Activated T-helper 2 cell treated with anti-CD3 and anti-CD28 coated beads, Interferon-gamma antibody, Interleukin-2, Interleukin-4, amounts not matched to agents 10 μg/mL and 5 μg/mL and 100 μg/mL, durations not matched to agents 14 hours and 24 hours and 36 hours (primary cell): ENCODE results near the gene FAU. TPM values are rescaled to one million over a fixed set of nuclear protein-coding genes. Genes with fewer than 3 reads are reported as not detected.
"Not testable (repeated sequence)": the region's sequence is repeated elsewhere in the genome, so short reads cannot be mapped to it uniquely, and the experiment has no call there.

Experiments used
- DNase-seq: peaks from one replicate; pipeline ENCODE4 v3.0.0; 2021; ENCODE audit warnings: low spot score
- H3K27ac Mint-ChIP-seq: one replicate; pipeline ENCODE4 v1.8.0; 2021; ENCODE audit warnings: mixed read lengths
- H3K27me3 Mint-ChIP-seq: one replicate; pipeline ENCODE4 v1.8.0; 2021; ENCODE audit warnings: low read depth, mixed read lengths
- H3K36me3 Mint-ChIP-seq: one replicate; pipeline ENCODE4 v1.8.0; 2021; ENCODE audit warnings: low read depth, mixed read lengths
- H3K4me1 Mint-ChIP-seq: one replicate; pipeline ENCODE4 v1.8.0; 2021; ENCODE audit warnings: low read depth, mixed read lengths
- H3K4me3 Mint-ChIP-seq: one replicate; pipeline ENCODE4 v1.8.0; 2021; ENCODE audit warnings: low read depth, mild to moderate bottlenecking, moderate library complexity, mixed read lengths
- H3K9me3 Mint-ChIP-seq: one replicate; pipeline ENCODE4 v1.8.0; 2021; ENCODE audit warnings: mixed read lengths
- intact Hi-C: fragments of 100-400 bp; cut with micrococcal nuclease; formaldehyde crosslinking; loops from one replicate; pipeline ENCODE4 v1.15.1; 2023
- total RNA-seq: library from RNA; stranded (reverse); gene quantifications from 2 replicates; pipeline ENCODE4 v1.2.3, GENCODE V29; 2022

Gene FAU
- total RNA-seq, 1 donor from 2014 or later, result 1,034 TPM

DNA sequence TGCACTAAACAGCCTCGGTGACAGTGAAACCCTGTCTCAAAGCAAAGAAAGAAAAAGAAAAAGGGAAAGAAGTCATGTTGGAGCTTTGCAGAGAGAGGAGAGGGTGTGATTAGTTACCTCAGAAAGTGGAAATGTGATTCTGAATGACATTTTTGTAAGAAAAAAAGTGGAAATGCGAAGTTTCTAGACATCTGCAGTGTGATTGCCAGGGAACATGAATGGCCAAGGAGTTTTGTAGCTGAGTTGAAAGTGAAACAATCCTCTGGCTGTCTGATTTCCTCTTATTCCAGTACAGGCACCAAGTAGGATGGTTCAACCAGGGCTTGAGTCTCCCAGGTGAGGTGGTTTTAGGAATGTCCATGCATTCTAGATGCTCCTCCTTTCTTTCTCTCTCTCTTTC is 30.2 kb upstream of the FAU start:
- no peak for DNase-seq
- Mint-ChIP-seq H3K4me3 (no peak overlapping the region), H3K9me3 (no peaks in the 10 kb centered on the region), H3K36me3 (no peaks in the 10 kb centered on the region), H3K4me1 (peaks cover 13% of the 10 kb centered on the region), H3K27ac (no peak overlapping the region), H3K27me3 (no peaks in the 10 kb centered on the region)
- intact Hi-C loops, result no loop called here

DNA sequence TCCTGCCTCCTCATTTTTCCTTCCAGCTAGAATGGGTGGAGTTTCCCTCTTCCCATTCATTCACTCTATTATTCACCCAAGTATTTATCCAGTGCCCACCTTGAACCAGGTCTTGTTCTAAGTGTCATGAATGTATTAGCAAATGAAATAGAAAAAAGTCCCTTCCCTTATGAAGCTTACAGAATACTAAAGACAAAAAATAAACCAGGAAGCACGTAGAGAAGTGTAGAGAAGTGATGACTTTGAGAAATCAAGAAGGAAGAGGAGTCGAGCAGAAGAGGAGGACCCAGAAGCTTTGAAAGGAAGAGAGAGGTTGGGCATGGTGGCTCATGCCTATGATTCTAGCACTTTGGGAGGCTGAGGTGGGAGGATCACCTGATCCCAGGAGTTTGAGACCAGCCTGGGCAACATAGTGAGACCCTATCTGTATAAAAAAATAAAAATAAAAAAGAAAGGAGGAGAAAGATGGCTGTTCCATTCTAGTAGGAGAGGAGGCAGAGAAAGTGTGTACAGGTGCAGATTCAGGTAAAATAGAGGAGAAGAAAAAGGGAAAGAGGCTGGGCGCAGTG is 29.5 kb upstream of the FAU start:
- Mint-ChIP-seq H3K4me3 (no peak overlapping the region), H3K36me3 (no peaks in the 10 kb centered on the region), H3K27ac (no peak overlapping the region), H3K27me3 (no peaks in the 10 kb centered on the region), H3K9me3 (no peaks in the 10 kb centered on the region), H3K4me1 (peaks cover 13% of the 10 kb centered on the region)
- no peak for DNase-seq
- intact Hi-C loops, result no loop called here

DNA sequence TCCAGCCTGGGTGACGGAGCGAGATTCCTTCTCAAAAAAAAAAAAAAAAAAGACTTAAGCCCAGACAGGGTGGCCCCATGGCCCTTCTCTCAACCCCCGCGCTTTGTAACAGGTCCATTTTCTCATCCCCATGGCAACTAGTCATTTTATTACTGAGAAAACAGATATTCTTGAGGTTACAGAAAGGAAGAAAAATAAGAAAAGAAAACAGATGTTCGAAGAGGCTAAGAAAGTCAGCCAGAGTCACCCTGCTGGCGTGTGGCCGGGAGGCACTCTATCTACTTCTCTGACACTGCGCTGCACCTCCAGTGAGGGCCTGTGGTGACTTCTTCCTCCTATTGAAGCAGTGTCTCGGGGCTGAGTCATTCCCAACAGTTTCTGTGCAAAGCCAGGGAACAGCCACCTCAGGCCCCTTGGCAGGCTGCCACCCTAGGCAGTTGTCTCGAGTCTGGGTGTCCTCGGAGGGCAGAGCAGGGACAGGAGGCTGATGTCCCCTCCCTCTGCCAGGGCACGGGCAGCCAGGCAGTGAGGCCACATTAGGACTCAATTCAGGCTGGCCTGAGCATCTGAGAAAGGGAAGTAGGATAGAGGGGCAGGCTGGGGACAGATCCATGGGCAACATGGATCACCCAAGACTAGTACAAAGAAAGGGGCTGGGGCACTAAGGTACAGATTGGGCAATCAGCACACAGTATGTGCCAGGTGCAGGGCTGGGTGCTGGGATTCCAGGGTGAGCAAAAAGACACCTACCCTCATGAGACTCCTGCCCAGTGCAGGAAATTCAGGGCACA is 28.8 kb upstream of the FAU start:
- Mint-ChIP-seq H3K4me1 (peaks cover 13% of the 10 kb centered on the region), H3K27ac (no peak overlapping the region), H3K36me3 (no peaks in the 10 kb centered on the region), H3K27me3 (peaks cover 6% of the 10 kb centered on the region), H3K4me3 (no peak overlapping the region), H3K9me3 (no peaks in the 10 kb centered on the region)
- DNase-seq, result no peak
- intact Hi-C loops, result no loop called here

DNA sequence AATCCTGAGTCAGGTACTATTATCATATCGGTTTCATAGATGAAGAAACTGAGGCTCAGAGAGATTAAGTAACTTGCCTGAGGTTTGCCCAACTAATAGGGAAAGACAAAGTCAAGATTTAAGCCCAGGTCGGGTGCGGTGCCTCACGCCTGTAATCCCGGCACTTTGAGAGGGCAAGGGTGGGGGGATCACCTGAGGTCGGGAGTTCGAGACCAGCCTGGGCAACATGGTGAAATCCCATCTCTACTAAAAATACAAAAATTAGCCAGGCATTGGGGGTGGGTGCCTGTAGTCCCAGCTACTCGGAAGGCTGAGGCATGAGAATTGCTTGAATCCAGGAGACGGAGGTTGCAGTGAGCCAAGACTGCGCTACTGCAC is 28.2 kb upstream of the FAU start:
- H3K27me3 Mint-ChIP-seq, H3K4me3 Mint-ChIP-seq, DNase-seq, intact Hi-C loops, H3K27ac Mint-ChIP-seq, H3K36me3 Mint-ChIP-seq, H3K9me3 Mint-ChIP-seq: not testable (repeated sequence)
- peaks cover 13% of the 10 kb centered on the region for H3K4me1 Mint-ChIP-seq

DNA sequence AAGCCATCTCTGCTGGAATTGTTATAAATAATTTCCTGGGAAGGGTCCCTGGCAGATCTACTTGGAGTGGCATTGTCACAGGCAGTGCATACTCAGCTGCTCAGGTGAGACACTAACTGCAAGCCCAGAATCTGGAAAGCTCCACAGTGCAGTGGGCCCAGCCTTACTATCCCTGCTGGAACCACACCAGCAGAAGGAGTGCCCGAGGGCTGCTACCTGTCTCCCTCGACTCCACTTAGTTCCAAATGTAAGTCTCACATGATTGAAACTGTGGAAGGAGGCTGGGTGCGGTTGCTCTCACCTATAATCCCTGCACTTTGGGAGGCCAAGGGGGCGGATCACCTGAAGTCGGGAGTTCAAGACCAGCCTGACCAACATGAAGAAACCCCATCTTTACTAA is 26.7 kb upstream of the FAU start:
- intact Hi-C loops, result no loop called here
- no peak for DNase-seq
- H3K27ac Mint-ChIP-seq, result no peak overlapping the region
- H3K36me3 Mint-ChIP-seq, result no peaks in the 10 kb centered on the region
- H3K27me3 Mint-ChIP-seq, result peaks cover 10% of the 10 kb centered on the region
- no peak overlapping the region for H3K4me3 Mint-ChIP-seq
- peaks cover 13% of the 10 kb centered on the region for H3K4me1 Mint-ChIP-seq
- H3K9me3 Mint-ChIP-seq, result no peaks in the 10 kb centered on the region

DNA sequence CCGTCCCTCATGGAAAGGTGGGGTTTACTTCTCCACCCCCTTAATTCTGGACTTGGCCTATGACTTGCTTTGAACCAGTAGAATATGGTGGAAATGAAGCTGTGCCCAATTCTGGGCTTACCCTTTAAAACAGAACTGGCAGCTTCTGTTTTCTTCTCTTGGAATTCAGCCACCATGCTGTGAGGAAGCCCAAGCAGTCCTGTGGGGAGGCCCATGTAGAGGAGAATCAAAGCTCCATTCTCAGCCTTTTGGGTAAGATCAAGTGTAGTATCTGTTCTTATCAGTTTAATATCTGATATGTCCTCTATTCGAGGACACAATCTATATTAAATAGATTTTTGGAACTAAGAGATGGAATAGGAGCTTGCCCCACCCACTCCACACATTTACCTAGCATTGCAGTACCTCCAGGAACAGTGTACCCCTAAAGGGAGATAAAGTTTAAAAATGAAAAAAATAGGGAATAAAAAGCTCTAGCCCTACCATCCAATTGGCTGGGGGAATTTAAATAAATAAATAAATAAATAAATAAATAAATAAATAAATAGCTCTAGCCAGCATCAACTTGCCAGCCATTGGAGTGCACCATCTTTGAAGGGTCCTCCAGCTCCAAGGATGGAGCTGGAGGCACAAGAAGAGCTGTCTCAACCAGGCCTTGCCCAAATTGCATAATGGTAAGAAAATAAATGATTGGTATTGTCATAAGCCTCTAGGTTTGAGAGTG is 25.6 kb upstream of the FAU start:
- Mint-ChIP-seq H3K36me3 (no peaks in the 10 kb centered on the region), H3K4me3 (no peak overlapping the region), H3K27ac (no peak overlapping the region), H3K4me1 (peaks cover 11% of the 10 kb centered on the region), H3K9me3 (no peaks in the 10 kb centered on the region), H3K27me3 (peaks cover 10% of the 10 kb centered on the region)
- DNase-seq, result no peak
- intact Hi-C loops, result no loop called here

GRCh38 chr11:65141896-65142494 is 20.1 kb upstream of the FAU start:
- Mint-ChIP-seq H3K36me3 (no peaks in the 10 kb centered on the region), H3K4me1 (no peaks in the 10 kb centered on the region), H3K27me3 (peaks cover 26% of the 10 kb centered on the region), H3K4me3 (no peak overlapping the region), H3K27ac (no peak overlapping the region), H3K9me3 (no peaks in the 10 kb centered on the region)
- intact Hi-C loops, result no loop called here
- no peak for DNase-seq

GRCh38 chr11:65136515-65137096 is 14.7 kb upstream of the FAU start:
- intact Hi-C loops, result no loop called here
- peak overlapping the region; percentile 74 for H3K4me3 Mint-ChIP-seq
- H3K36me3 Mint-ChIP-seq, result peaks cover 15% of the 10 kb centered on the region

GRCh38 chr11:65135633-65136145 is 13.8 kb upstream of the FAU start:
- Mint-ChIP-seq H3K4me1 (peaks cover 26% of the 10 kb centered on the region), H3K36me3 (peaks cover 24% of the 10 kb centered on the region), H3K27me3 (peaks cover 4% of the 10 kb centered on the region), H3K4me3 (peak overlapping the region; percentile 96), H3K9me3 (no peaks in the 10 kb centered on the region), H3K27ac (peak overlapping the region; percentile 99)
- intact Hi-C loops, result loop anchor here (1.0 to 2.0 kb wide), 4 partner anchors 13 to 108 kb away; partner anchors contain the start of genes CAPN1, FAU, MRPL49 and SNX15
- no peak for DNase-seq

More at GRCh38 chr11:65136515-65137096, 14.7 kb upstream of the FAU start:
- no peak for DNase-seq
- Mint-ChIP-seq H3K9me3 (no peaks in the 10 kb centered on the region), H3K27me3 (peaks cover 11% of the 10 kb centered on the region), H3K27ac (no peak overlapping the region), H3K4me1 (peaks cover 26% of the 10 kb centered on the region)

GRCh38 chr11:65134952-65135632 is 13.2 kb upstream of the FAU start:
- H3K27me3 Mint-ChIP-seq, result peaks cover 2% of the 10 kb centered on the region
- DNase-seq, result peak; percentile 86
- H3K36me3 Mint-ChIP-seq, result peaks cover 27% of the 10 kb centered on the region
- no peaks in the 10 kb centered on the region for H3K9me3 Mint-ChIP-seq
- H3K4me3 Mint-ChIP-seq, result peak overlapping the region; percentile 96
- H3K4me1 Mint-ChIP-seq, result peaks cover 26% of the 10 kb centered on the region
- intact Hi-C loops, result loop anchor here (1.0 to 5.0 kb wide), 5 partner anchors 13 to 127 kb away; partner anchors contain the start of genes CAPN1, FAU, MRPL49 and POLA2
- H3K27ac Mint-ChIP-seq, result peak overlapping the region; percentile 99

DNA sequence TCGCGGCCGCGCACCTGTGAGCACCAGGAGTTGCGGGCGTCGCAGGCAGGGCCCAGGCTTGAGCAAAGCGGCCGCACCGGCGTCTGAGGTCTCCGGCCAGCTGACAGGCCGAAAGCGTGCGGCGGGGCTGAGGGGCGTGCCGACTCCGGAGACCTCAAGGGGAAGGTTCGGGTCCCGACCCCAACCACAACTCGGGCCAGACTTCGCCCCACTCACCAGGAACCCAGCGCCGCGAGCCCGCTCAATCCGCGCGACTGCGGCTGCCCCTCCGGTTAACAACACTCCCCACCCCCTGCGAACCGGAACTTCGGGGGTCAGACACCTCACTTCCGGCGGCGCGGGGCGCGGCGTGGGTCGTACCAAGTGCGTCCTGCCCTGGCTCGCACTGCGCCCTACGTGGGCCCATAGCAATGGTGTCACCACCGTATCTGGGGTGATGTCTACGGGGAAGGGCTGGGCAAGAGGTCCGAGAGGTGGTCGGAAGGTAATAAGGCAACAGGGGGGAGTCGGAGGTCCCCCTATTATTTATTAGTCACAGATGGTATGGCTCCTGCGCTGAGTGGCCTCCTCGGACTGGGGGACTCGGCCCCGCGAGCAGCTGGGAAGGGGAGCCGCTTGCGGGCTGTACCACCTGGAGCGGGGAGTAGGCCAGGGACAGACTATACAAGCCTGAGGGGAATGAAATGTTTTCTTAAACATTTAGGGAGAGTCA is 12.5 kb upstream of the FAU start, which contains the start of gene SYVN1:
SYVN1 (minus strand) TSS at position 280 of the 712 bp plus-strand sequence. CDS start 918 bp downstream, outside the sequence.
- Mint-ChIP-seq H3K27me3 (no peaks in the 10 kb centered on the region), H3K27ac (peak within 1 kb of the TSS; percentile 99)
- DNase-seq, result peak; percentile 90

More for the DNA sequence above, 12.5 kb upstream of the FAU start, which contains the start of gene SYVN1:
- Mint-ChIP-seq H3K36me3 (peaks cover 32% of the 10 kb centered on the region), H3K4me1 (peaks cover 26% of the 10 kb centered on the region), H3K4me3 (peak within 1 kb of the TSS; percentile 96), H3K9me3 (no peaks in the 10 kb centered on the region)
- intact Hi-C loops, result loop anchor here (2.0 to 5.0 kb wide), 3 partner anchors 18 to 128 kb away; partner anchors contain the start of genes CAPN1, POLA2 and ZNHIT2
